ENCODE results near the gene C1orf94. TPM values are rescaled to one million over a fixed set of nuclear protein-coding genes. Genes with fewer than 3 reads are reported as not detected.

C1orf94 gene
- total RNA-seq, 4 donors from 2014 or later: not detected

- WGBS, 2 donors (ENCODE audit: low coverage in 1 of 2): 75 to 82% methylated on average over 1 to 2 of the region's 2 CpGs
- ATAC-seq: no peak
- H3K27ac ChIP-seq: no peak overlapping the region
- TF ChIP-seq POLR2A (IDR thresholded peaks at IDR 0.05) (no peak), CTCF (IDR thresholded peaks at IDR 0.05) (no peak)
- peaks cover 28% of the 10 kb centered on the region for H3K27me3 ChIP-seq
- H3K36me3 ChIP-seq: no peaks in the 10 kb centered on the region
- H3K4me3 ChIP-seq: no peak overlapping the region
- H3K4me1 ChIP-seq: no peaks in the 10 kb centered on the region
- no peaks in the 10 kb centered on the region for H3K9me3 ChIP-seq
These were observed 32.7 kb upstream of the C1orf94 start for GRCh38 chr1:34143975-34144374.

- H3K36me3 ChIP-seq: no peaks in the 10 kb centered on the region
- no peaks in the 10 kb centered on the region for H3K9me3 ChIP-seq
- TF ChIP-seq EP300 (IDR thresholded peaks at IDR 0.05): no peak
- TF ChIP-seq POLR2AphosphoS5 (IDR thresholded peaks at IDR 0.05): no peak
- TF ChIP-seq CTCF (IDR thresholded peaks at IDR 0.05): no peak
- TF ChIP-seq POLR2A (IDR thresholded peaks at IDR 0.05): no peak
- ATAC-seq: no peak
- H3K4me3 ChIP-seq: no peak overlapping the region
- H3K4me1 ChIP-seq: no peaks in the 10 kb centered on the region
- H3K27me3 ChIP-seq: peaks cover 28% of the 10 kb centered on the region
- H3K27ac ChIP-seq: no peak overlapping the region
- WGBS, 2 donors (ENCODE audit: low coverage in 1 of 2): 81 to 91% methylated on average over 2 to 4 of the region's 6 CpGs
These were observed 31.9 kb upstream of the C1orf94 start for GRCh38 chr1:34144766-34145165.

DNA sequence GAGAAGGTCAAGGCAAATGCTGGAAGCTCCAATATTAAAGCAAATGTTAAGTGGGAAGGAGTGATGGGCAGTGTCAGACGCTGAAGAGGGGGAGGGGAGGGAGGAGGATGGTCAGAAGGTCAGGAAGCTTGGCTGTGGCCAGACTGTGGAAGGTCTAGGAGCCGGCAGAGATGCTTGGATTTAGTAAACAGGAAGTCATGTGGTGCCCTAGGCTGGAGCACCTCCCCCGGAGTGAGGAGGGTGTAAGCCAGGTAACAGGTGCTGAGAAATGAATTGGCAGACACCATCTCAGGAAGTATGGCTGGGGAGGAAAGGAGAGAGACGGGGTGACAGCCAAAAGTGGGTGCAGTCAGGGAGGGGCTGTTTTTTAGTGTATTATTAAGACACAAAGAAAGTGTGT is 29.4 kb upstream of the C1orf94 start:
- TF ChIP-seq CTCF (IDR thresholded peaks at IDR 0.05): no peak
- no peak for TF ChIP-seq EP300 (IDR thresholded peaks at IDR 0.05)
- TF ChIP-seq POLR2AphosphoS5 (IDR thresholded peaks at IDR 0.05): no peak
- TF ChIP-seq POLR2A (IDR thresholded peaks at IDR 0.05): no peak
- Histone ChIP-seq H3K9me3 (no peaks in the 10 kb centered on the region), H3K27ac (no peak overlapping the region), H3K4me1 (no peaks in the 10 kb centered on the region), H3K4me3 (no peak overlapping the region), H3K27me3 (peaks cover 21% of the 10 kb centered on the region), H3K36me3 (no peaks in the 10 kb centered on the region)
- 15 to 19% methylated on average over 3 to 4 of the region's 4 CpGs for WGBS, 2 donors (ENCODE audit: low coverage in 1 of 2)
- no peak for ATAC-seq

DNA sequence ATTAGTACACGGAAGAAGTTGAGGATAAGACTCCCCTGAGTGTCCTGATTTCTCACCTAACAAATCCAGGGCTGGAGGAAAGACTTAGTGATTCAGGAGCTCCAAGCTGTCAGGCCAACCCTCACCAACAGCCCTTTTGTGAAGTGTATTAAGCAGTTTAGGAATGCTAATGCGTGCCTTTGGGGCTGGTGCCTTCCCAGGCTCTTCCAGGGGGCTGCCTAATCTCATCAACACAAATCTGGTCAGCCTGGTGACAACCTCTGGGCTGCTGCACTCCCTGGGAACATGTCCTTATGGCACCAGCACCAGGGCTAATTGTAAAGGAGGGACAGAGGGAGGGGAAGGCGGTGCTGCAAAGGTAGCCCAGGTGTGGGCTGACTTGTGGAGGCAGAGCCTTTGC is 27.2 kb upstream of the C1orf94 start:
- WGBS, 2 donors (ENCODE audit: low coverage in 1 of 2): 0 to 50% methylated on average over 1 to 2 of the region's 3 CpGs
- H3K27ac ChIP-seq: no peak overlapping the region
- no peaks in the 10 kb centered on the region for H3K4me1 ChIP-seq
- ATAC-seq: no peak
- H3K27me3 ChIP-seq: peaks cover 23% of the 10 kb centered on the region
- H3K36me3 ChIP-seq: no peaks in the 10 kb centered on the region
- H3K4me3 ChIP-seq: no peak overlapping the region
- H3K9me3 ChIP-seq: no peaks in the 10 kb centered on the region
- no peak for TF ChIP-seq CTCF (IDR thresholded peaks at IDR 0.05)
- TF ChIP-seq EP300 (IDR thresholded peaks at IDR 0.05): no peak
- TF ChIP-seq POLR2A (IDR thresholded peaks at IDR 0.05): no peak
- TF ChIP-seq POLR2AphosphoS5 (IDR thresholded peaks at IDR 0.05): no peak

DNA sequence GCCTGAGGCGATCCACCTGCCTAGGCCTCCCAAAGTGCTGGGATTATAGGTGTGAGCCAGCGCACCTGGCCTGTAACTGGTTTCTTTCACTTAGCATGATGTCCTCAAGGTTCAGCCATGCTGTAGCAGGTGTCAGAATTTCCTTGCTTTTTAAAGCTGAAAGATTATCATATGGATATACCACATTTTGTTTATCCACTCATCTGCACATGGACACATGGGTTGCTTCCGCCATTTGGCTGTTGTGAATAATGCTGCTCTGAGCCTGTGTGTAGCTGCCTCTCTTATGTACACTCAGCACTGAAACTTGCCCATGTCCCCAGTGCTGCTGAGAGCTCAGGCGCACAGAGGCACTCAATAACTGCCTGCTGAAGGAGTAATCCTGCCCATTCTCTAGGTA is 23.5 kb upstream of the C1orf94 start:
- H3K4me1 ChIP-seq: no peaks in the 10 kb centered on the region
- H3K9me3 ChIP-seq: no peaks in the 10 kb centered on the region
- H3K27me3 ChIP-seq: peaks cover 32% of the 10 kb centered on the region
- 74 to 90% methylated on average over 2 to 3 of the region's 4 CpGs for WGBS, 2 donors (ENCODE audit: low coverage in 1 of 2)
- H3K36me3 ChIP-seq: no peaks in the 10 kb centered on the region
- ATAC-seq: no peak
- TF ChIP-seq EP300 (IDR thresholded peaks at IDR 0.05): no peak
- TF ChIP-seq POLR2A (IDR thresholded peaks at IDR 0.05): no peak
- TF ChIP-seq CTCF (IDR thresholded peaks at IDR 0.05): no peak
- TF ChIP-seq POLR2AphosphoS5 (IDR thresholded peaks at IDR 0.05): no peak
- H3K27ac ChIP-seq: no peak overlapping the region
- no peak overlapping the region for H3K4me3 ChIP-seq
